ENCODE measurements around the gene CYBA. TPM values are rescaled to one million over a fixed set of nuclear protein-coding genes. Genes with fewer than 3 reads are reported as not detected.

Gene CYBA
- total RNA-seq, 2 donors from 2014 or later: 126 to 177 TPM

DNA sequence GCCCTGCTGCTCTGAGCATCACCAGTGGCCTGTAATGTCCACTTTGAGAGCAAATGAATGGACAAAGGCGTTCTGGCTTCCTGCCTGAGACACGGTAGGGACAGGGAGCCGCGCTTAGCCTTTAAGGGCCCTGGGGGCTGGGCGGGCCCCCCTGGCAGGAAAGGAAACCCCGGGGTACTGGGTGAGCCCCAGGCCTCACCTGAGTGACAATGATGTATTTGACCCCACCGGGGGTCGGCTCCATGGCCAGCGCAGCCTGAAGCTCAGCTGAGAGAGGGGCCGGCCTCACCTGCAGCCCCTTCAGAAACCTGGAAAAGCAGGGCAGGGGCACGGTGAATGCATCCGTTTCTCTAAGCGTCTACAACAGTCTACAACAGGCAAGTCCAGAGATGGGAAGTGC, 2.2 kb upstream of the CYBA start:
- intact Hi-C loops (cut with DNase I): no loop called here
- H3K27me3 ChIP-seq: no peaks in the 10 kb centered on the region
- DNase-seq (no peak), ATAC-seq (no peak)
- no peaks in the 10 kb centered on the region for H3K36me3 ChIP-seq (replicated peaks in 1 of 2; ENCODE audit: insufficient read depth in 1 of 2, low read depth in 2 of 2)
- peaks cover 31% of the 10 kb centered on the region for H3K4me1 ChIP-seq
- TF ChIP-seq CTCF (IDR thresholded peaks at IDR 0.05): no peak
- TF ChIP-seq POLR2A (IDR thresholded peaks at IDR 0.05): no peak
- H3K9me3 ChIP-seq: no peaks in the 10 kb centered on the region
- no peak overlapping the region for H3K27ac ChIP-seq
- H3K4me3 ChIP-seq: no peak overlapping the region
- 91 to 93% methylated on average over 12 to 13 of the region's 13 CpGs for WGBS, 2 donors

GRCh38 chr16:88652762-88653063, 1.9 kb upstream of the CYBA start:
- intact Hi-C loops (cut with DNase I): no loop called here
- H3K36me3 ChIP-seq (replicated peaks in 1 of 2; ENCODE audit: insufficient read depth in 1 of 2, low read depth in 2 of 2): no peaks in the 10 kb centered on the region
- DNase-seq (no peak), ATAC-seq (no peak)
- no peaks in the 10 kb centered on the region for H3K9me3 ChIP-seq
- H3K4me3 ChIP-seq: no peak overlapping the region
- WGBS, 2 donors: 92 to 100% methylated on average over 2 to 8 of the region's 8 CpGs
- TF ChIP-seq POLR2A (IDR thresholded peaks at IDR 0.05) (no peak), CTCF (IDR thresholded peaks at IDR 0.05) (no peak)
- H3K27ac ChIP-seq: no peak overlapping the region
- peaks cover 31% of the 10 kb centered on the region for H3K4me1 ChIP-seq
- H3K27me3 ChIP-seq: no peaks in the 10 kb centered on the region

- TF ChIP-seq CTCF (IDR thresholded peaks at IDR 0.05) (no peak), POLR2A (IDR thresholded peaks at IDR 0.05) (no peak)
- Histone ChIP-seq H3K36me3 (replicated peaks in 1 of 2; ENCODE audit: insufficient read depth in 1 of 2, low read depth in 2 of 2) (no peaks in the 10 kb centered on the region), H3K4me1 (peaks cover 31% of the 10 kb centered on the region), H3K27ac (peak overlapping the region; percentile 65 to 86 (median 70)), H3K4me3 (no peak overlapping the region), H3K9me3 (no peaks in the 10 kb centered on the region), H3K27me3 (no peaks in the 10 kb centered on the region)
- intact Hi-C loops (cut with DNase I): no loop called here
- DNase-seq: no peak
- WGBS, 2 donors: 88 to 92% methylated on average over 10 to 21 of the region's 29 CpGs
- no peak for ATAC-seq
Observed at GRCh38 chr16:88651989-88652761, 1.3 kb upstream of the CYBA start.

- Histone ChIP-seq H3K27me3 (no peaks in the 10 kb centered on the region), H3K4me1 (peaks cover 31% of the 10 kb centered on the region), H3K4me3 (peak overlapping the region; percentile 30 to 38), H3K36me3 (replicated peaks in 1 of 2; ENCODE audit: insufficient read depth in 1 of 2, low read depth in 2 of 2) (no peaks in the 10 kb centered on the region), H3K9me3 (no peaks in the 10 kb centered on the region), H3K27ac (peak overlapping the region; percentile 65 to 86 (median 70))
- TF ChIP-seq POLR2A (IDR thresholded peaks at IDR 0.05) (peak in 1 of 3 donors; percentile 33), CTCF (IDR thresholded peaks at IDR 0.05) (no peak)
- DNase-seq (peak; percentile 47 to 76 (median 61)), ATAC-seq (peak; percentile 54)
- intact Hi-C loops (cut with DNase I): no loop called here
- WGBS, 2 donors: 43 to 46% methylated on average over 17 to 23 of the region's 24 CpGs
Observed at GRCh38 chr16:88651276-88651988, 579 bp upstream of the CYBA start.

All from body of pancreas (tissue), 4 donors.